Hematopoietic multipotent progenitor cell treated with erythropoietin and hydrocortisone succinate and interleukin-3 and kit ligand, for 4 days (in vitro differentiated cells): Measurements from ENCODE around the gene RC3H1.
"Not testable (repeated sequence)": the region's sequence is repeated elsewhere in the genome, so short reads cannot be mapped to it uniquely, and the experiment has no call there.

Source experiments
- DNase-seq: peaks from one replicate; pipeline ENCODE4 v3.0.0-alpha.2; 2015

RC3H1 gene

GRCh38 chr1:173930541-173930940, 91.6 kb downstream of the RC3H1 start:
- not testable (repeated sequence) for DNase-seq

- DNase-seq = no peak
Observed at GRCh38 chr1:173925306-173926242, 96.6 kb downstream of the RC3H1 start.

GRCh38 chr1:173920861-173921260, 101.3 kb downstream of the RC3H1 start:
- no peak for DNase-seq

- DNase-seq = no peak
Observed at GRCh38 chr1:173917635-173918493, 104.3 kb downstream of the RC3H1 start.

- no peak for DNase-seq
Observed at GRCh38 chr1:173917149-173917548, 105.0 kb downstream of the RC3H1 start, which contains the start of gene SERPINC1. TSS of gene SERPINC1 (minus strand) at chr1:173917327. CDS start at chr1:173917259, 68 bp downstream.

- DNase-seq = no peak
Observed at GRCh38 chr1:173916667-173917066, 105.5 kb downstream of the RC3H1 start.

- DNase-seq = no peak
Observed at GRCh38 chr1:173915596-173915995, 106.6 kb downstream of the RC3H1 start.

GRCh38 chr1:173914366-173914871, 107.7 kb downstream of the RC3H1 start:
- peak; percentile 70 for DNase-seq

- no peak for DNase-seq
Observed at GRCh38 chr1:173913111-173913510, 109.0 kb downstream of the RC3H1 start.

- no peak for DNase-seq
Observed at GRCh38 chr1:173903827-173904531, 118.2 kb downstream of the RC3H1 start.

- no peak for DNase-seq
Observed at GRCh38 chr1:173900992-173901391, 121.2 kb downstream of the RC3H1 start.

GRCh38 chr1:173900427-173900826, 121.7 kb downstream of the RC3H1 start:
- DNase-seq = no peak

GRCh38 chr1:173894189-173894588, 128.0 kb downstream of the RC3H1 start:
- no peak for DNase-seq

- DNase-seq = no peak
Observed at GRCh38 chr1:173893611-173894010, 128.5 kb downstream of the RC3H1 start.

GRCh38 chr1:173889885-173890284, 132.3 kb downstream of the RC3H1 start:
- DNase-seq = no peak

- DNase-seq = no peak
Observed at GRCh38 chr1:173888749-173889148, 133.4 kb downstream of the RC3H1 start.

- DNase-seq = no peak
Observed at GRCh38 chr1:173887627-173888026, 134.5 kb downstream of the RC3H1 start.

- peak; percentile 8 for DNase-seq
Observed at GRCh38 chr1:173886746-173887611, 135.2 kb downstream of the RC3H1 start.

- DNase-seq = no peak
Observed at GRCh38 chr1:173884701-173885100, 137.5 kb downstream of the RC3H1 start.
